HEK293 (cell line): Measurements from ENCODE around the gene SGMS1.

Source experiments
- CTCF ChIA-PET: fragments of 350-600 bp; formaldehyde crosslinking; extraction: SDS; loops from one replicate; lab custom pipeline; 2021; ENCODE audit warnings: antibody characterized with exemption; lab: Yijun Ruan, JAX
- POLR2A ChIA-PET: fragments of 300-600 bp; formaldehyde crosslinking; extraction: SDS; loops from one replicate; lab custom pipeline; 2020; ENCODE audit warnings: antibody characterized with exemption, inconsistent platforms; lab: Yijun Ruan, JAX
- H3K27ac ChIP-seq: fragments of 200-500 bp; sonication (Bioruptor generic); 2 replicates; pipeline ENCODE4 v1.5.1; 2014; ENCODE audit warnings: low read depth, low read length, control low read depth, inconsistent platforms; ENCODE audit errors: extremely low read depth
- H3K36me3 ChIP-seq, 2 experiments: fragments of 200-500 bp in 1 of 2; sonication (Bioruptor generic) in 1 of 2; 1 replicate in 1 of 2; 2 replicates in 1 of 2; pipeline ENCODE4 v1.5.1; 2014 to 2017; ENCODE audit warnings: inconsistent platforms in 2 of 2, low read length in 2 of 2; ENCODE audit not compliant: control insufficient read depth in 2 of 2, insufficient read depth in 1 of 2
- H3K4me1 ChIP-seq: fragments of 200-500 bp; sonication (Bioruptor generic); 2 replicates; pipeline ENCODE4 v1.5.1; 2014; ENCODE audit warnings: mild to moderate bottlenecking, low read length, inconsistent platforms; ENCODE audit not compliant: control insufficient read depth, insufficient read depth
- H3K4me3 ChIP-seq: 2 replicates; pipeline ENCODE4 v1.5.1; 2011; ENCODE audit warnings: low read depth, mild to moderate bottlenecking, control low read depth, low read length, moderate library complexity
- H3K9me3 ChIP-seq: fragments of 200-500 bp; sonication (Bioruptor generic); 2 replicates; pipeline ENCODE4 v1.5.1; 2014; ENCODE audit warnings: low read depth, low read length, inconsistent platforms; ENCODE audit not compliant: control insufficient read depth, insufficient read depth
- GLIS1 ChIP-seq: fragments of 450-650 bp; formaldehyde crosslinking; IDR thresholded peaks from 2 replicates; pipeline ENCODE4 v1.5.1; 2016; ENCODE audit warnings: missing biosample characterization, missing genetic modification characterization
- ZBTB11 ChIP-seq: fragments of 450-650 bp; formaldehyde crosslinking; conservative IDR thresholded peaks from 2 replicates; pipeline ENCODE4 v1.5.1; 2016; ENCODE audit warnings: low read depth, missing biosample characterization, missing genetic modification characterization
- ZBTB20 ChIP-seq: fragments of 450-650 bp; formaldehyde crosslinking; IDR thresholded peaks from 2 replicates; pipeline ENCODE4 v1.5.1; 2016; ENCODE audit warnings: missing biosample characterization, missing genetic modification characterization
- ZBTB48 ChIP-seq: fragments of 450-650 bp; formaldehyde crosslinking; IDR thresholded peaks from 2 replicates; pipeline ENCODE4 v1.5.1; 2016; ENCODE audit warnings: missing biosample characterization, missing genetic modification characterization
- ZFP69B ChIP-seq: fragments of 450-650 bp; formaldehyde crosslinking; IDR thresholded peaks from 2 replicates; pipeline ENCODE4 v1.5.1; 2016; ENCODE audit warnings: missing biosample characterization, missing genetic modification characterization
- ZNF133 ChIP-seq: fragments of 450-650 bp; formaldehyde crosslinking; IDR thresholded peaks from 2 replicates; pipeline ENCODE4 v1.5.1; 2016; ENCODE audit warnings: missing biosample characterization, missing genetic modification characterization
- ZNF174 ChIP-seq: fragments of 450-650 bp; formaldehyde crosslinking; IDR thresholded peaks from 2 replicates; pipeline ENCODE4 v1.5.0; 2017; ENCODE audit warnings: missing biosample characterization, mild to moderate bottlenecking, missing genetic modification characterization
- ZNF223 ChIP-seq: fragments of 450-650 bp; formaldehyde crosslinking; IDR thresholded peaks from 2 replicates; pipeline ENCODE4 v1.5.1; 2016; ENCODE audit warnings: missing biosample characterization, missing genetic modification characterization
- ZNF239 ChIP-seq: fragments of 450-650 bp; formaldehyde crosslinking; IDR thresholded peaks from 2 replicates; pipeline ENCODE4 v1.5.1; 2016; ENCODE audit warnings: missing biosample characterization, missing genetic modification characterization
- ZNF266 ChIP-seq: fragments of 450-650 bp; formaldehyde crosslinking; IDR thresholded peaks from 2 replicates; pipeline ENCODE4 v1.5.1; 2016; ENCODE audit warnings: missing biosample characterization, missing genetic modification characterization, low read depth
- ZNF274 ChIP-seq, 2 experiments: fragments of 200-500 bp in 1 of 2; fragments of 450-650 bp in 1 of 2; sonication (Bioruptor generic) in 1 of 2; formaldehyde crosslinking in 1 of 2; IDR thresholded peaks; 2 replicates each; pipeline versions ENCODE4 v1.5.1 to v1.6.1; 2014 to 2016; ENCODE audit warnings: borderline replicate concordance in 1 of 2, inconsistent platforms in 1 of 2, low read length in 1 of 2, missing biosample characterization in 1 of 2, missing genetic modification characterization in 1 of 2
- ZNF292 ChIP-seq: fragments of 450-650 bp; formaldehyde crosslinking; IDR thresholded peaks from 2 replicates; pipeline ENCODE4 v1.5.1; 2016; ENCODE audit warnings: low read depth, missing biosample characterization, missing genetic modification characterization, borderline replicate concordance
- ZNF311 ChIP-seq: fragments of 450-650 bp; formaldehyde crosslinking; IDR thresholded peaks from 2 replicates; pipeline ENCODE4 v1.5.1; 2017; ENCODE audit warnings: missing biosample characterization, missing genetic modification characterization, borderline replicate concordance
- ZNF391 ChIP-seq: fragments of 450-650 bp; formaldehyde crosslinking; IDR thresholded peaks from 2 replicates; pipeline ENCODE4 v1.5.1; 2016; ENCODE audit warnings: low read depth, missing biosample characterization, missing genetic modification characterization, borderline replicate concordance
- ZNF501 ChIP-seq: fragments of 450-650 bp; formaldehyde crosslinking; IDR thresholded peaks from 2 replicates; pipeline ENCODE4 v1.5.1; 2016; ENCODE audit warnings: missing biosample characterization, missing genetic modification characterization
- ZNF623 ChIP-seq: fragments of 450-650 bp; formaldehyde crosslinking; IDR thresholded peaks from 2 replicates; pipeline ENCODE4 v1.5.1; 2016; ENCODE audit warnings: missing biosample characterization, missing genetic modification characterization
- ZNF639 ChIP-seq: fragments of 450-650 bp; formaldehyde crosslinking; IDR thresholded peaks from 2 replicates; pipeline ENCODE4 v1.5.1; 2016; ENCODE audit warnings: missing biosample characterization, missing genetic modification characterization
- ZNF692 ChIP-seq: fragments of 450-650 bp; formaldehyde crosslinking; IDR thresholded peaks from 2 replicates; pipeline ENCODE4 v1.5.1; 2016; ENCODE audit warnings: missing biosample characterization, missing genetic modification characterization
- ZNF704 ChIP-seq: fragments of 450-650 bp; formaldehyde crosslinking; IDR thresholded peaks from 2 replicates; pipeline ENCODE4 v1.5.1; 2016; ENCODE audit warnings: missing biosample characterization, missing genetic modification characterization
- ZSCAN30 ChIP-seq: fragments of 450-650 bp; IDR thresholded peaks from 2 replicates; pipeline ENCODE4 v1.5.1; 2018; ENCODE audit warnings: missing biosample characterization, mild to moderate bottlenecking, missing genetic modification characterization, moderate library complexity
- TF ChIP-seq, protein P1 (sequence below): fragments of 450-650 bp; formaldehyde crosslinking; IDR thresholded peaks from 2 replicates; pipeline ENCODE4 v1.5.1; 2016; ENCODE audit warnings: missing biosample characterization, missing genetic modification characterization, borderline replicate concordance
- TF ChIP-seq, protein P2 (sequence below): fragments of 450-650 bp; formaldehyde crosslinking; IDR thresholded peaks from 2 replicates; pipeline ENCODE4; 2016; ENCODE audit warnings: missing biosample characterization, missing genetic modification characterization

Gene SGMS1

DNA sequence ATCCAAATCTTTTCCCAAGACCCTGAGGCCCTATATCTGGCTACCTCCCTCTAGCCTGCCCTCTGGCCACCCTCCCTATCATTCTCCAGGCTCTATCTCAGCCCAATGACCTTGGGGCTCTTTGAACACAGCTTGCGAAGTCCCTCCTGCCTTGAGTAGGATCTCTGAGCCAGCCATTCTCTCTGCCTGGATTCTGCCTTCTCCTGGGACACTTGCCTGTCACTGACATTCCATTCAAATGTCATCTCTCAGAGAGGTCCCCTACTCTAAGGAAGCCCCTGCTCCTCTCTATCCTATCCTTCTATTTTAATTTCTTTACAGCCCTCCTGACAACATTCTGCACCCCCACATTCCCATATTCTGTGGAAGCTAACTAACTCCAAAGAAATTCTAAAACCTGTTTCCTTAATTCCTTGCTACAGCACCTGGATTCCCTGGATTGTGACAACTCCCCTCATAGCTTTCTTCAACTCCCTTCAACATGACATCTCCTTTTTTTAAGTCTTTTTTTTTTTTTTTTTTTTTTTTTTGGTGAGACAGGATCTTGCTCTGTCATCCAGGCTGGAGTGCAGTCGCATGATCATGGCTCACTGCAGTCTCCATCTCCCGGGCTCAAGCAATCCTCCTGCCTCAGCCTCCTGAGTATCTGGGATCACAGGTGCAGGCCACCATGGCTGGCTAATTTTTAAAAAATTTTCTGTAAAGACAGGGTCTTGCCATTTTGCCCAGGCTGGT is 291.5 kb downstream of the SGMS1 start:
- ChIA-PET CTCF (no interaction called here), POLR2A (no interaction called here)
- TF ChIP-seq ZNF501 (tag by site-specific recombination) (no peak), ZBTB20 (tag by site-specific recombination) (no peak), ZNF311 (tag by site-specific recombination) (no peak), ZNF274 (IDR thresholded peaks at IDR 0.05; ENCODE audit: low read length) (no peak), ZNF274 (tag by site-specific recombination; IDR thresholded peaks at IDR 0.05; ENCODE audit: borderline replicate concordance) (no peak), ZNF391 (tag by site-specific recombination) (no peak), ZNF133 (tag by site-specific recombination) (no peak), ZNF692 (tag by site-specific recombination) (no peak), ZNF174 (tag by site-specific recombination) (no peak), GLIS1 (tag by site-specific recombination) (no peak)
- Histone ChIP-seq H3K4me1 (no peaks in the 10 kb centered on the region), H3K27ac (no peak overlapping the region), H3K4me3 (no peak overlapping the region), H3K9me3 (no peaks in the 10 kb centered on the region), H3K36me3 (no peaks in the 10 kb centered on the region)

- ChIA-PET POLR2A (no interaction called here), CTCF (no interaction called here)
Observed at GRCh38 chr10:50331486-50331885, 292.3 kb downstream of the SGMS1 start.

More at GRCh38 chr10:50331486-50331885, 292.3 kb downstream of the SGMS1 start:
- H3K4me3 ChIP-seq, result no peak overlapping the region
- TF ChIP-seq, protein P1, sequence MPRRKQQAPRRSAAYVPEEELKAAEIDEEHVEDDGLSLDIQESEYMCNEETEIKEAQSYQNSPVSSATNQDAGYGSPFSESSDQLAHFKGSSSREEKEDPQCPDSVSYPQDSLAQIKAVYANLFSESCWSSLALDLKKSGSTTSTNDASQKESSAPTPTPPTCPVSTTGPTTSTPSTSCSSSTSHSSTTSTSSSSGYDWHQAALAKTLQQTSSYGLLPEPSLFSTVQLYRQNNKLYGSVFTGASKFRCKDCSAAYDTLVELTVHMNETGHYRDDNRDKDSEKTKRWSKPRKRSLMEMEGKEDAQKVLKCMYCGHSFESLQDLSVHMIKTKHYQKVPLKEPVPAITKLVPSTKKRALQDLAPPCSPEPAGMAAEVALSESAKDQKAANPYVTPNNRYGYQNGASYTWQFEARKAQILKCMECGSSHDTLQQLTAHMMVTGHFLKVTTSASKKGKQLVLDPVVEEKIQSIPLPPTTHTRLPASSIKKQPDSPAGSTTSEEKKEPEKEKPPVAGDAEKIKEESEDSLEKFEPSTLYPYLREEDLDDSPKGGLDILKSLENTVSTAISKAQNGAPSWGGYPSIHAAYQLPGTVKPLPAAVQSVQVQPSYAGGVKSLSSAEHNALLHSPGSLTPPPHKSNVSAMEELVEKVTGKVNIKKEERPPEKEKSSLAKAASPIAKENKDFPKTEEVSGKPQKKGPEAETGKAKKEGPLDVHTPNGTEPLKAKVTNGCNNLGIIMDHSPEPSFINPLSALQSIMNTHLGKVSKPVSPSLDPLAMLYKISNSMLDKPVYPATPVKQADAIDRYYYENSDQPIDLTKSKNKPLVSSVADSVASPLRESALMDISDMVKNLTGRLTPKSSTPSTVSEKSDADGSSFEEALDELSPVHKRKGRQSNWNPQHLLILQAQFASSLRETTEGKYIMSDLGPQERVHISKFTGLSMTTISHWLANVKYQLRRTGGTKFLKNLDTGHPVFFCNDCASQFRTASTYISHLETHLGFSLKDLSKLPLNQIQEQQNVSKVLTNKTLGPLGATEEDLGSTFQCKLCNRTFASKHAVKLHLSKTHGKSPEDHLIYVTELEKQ, result no peak
- no peak for TF ChIP-seq ZNF623 (tag by site-specific recombination)
- no peak for TF ChIP-seq ZNF223
- no peak for TF ChIP-seq ZBTB48 (tag by site-specific recombination)
- no peak for TF ChIP-seq ZNF639 (tag by site-specific recombination)
- TF ChIP-seq ZNF292 (tag by site-specific recombination), result no peak
- TF ChIP-seq ZNF239 (tag by site-specific recombination), result no peak
- no peak for TF ChIP-seq ZNF266 (tag by site-specific recombination)
- TF ChIP-seq ZNF704, result no peak
- no peak for TF ChIP-seq ZNF391 (tag by site-specific recombination)
- TF ChIP-seq ZBTB11 (tag by site-specific recombination), result no peak
- TF ChIP-seq ZSCAN30 (tag by site-specific recombination), result no peak
- no peak for TF ChIP-seq ZFP69B
- TF ChIP-seq, protein P2, sequence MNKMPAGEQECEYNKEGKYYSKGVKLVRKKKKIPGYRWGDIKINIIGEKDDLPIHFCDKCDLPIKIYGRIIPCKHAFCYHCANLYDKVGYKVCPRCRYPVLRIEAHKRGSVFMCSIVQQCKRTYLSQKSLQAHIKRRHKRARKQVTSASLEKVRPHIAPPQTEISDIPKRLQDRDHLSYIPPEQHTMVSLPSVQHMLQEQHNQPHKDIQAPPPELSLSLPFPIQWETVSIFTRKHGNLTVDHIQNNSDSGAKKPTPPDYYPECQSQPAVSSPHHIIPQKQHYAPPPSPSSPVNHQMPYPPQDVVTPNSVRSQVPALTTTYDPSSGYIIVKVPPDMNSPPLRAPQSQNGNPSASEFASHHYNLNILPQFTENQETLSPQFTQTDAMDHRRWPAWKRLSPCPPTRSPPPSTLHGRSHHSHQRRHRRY (tag by site-specific recombination), result no peak
- no peaks in the 10 kb centered on the region for H3K4me1 ChIP-seq
- no peaks in the 10 kb centered on the region for H3K9me3 ChIP-seq
- no peak overlapping the region for H3K27ac ChIP-seq
- H3K36me3 ChIP-seq, result no peaks in the 10 kb centered on the region
